ENCODE data around the gene SPATA4.

Gene SPATA4

DNA sequence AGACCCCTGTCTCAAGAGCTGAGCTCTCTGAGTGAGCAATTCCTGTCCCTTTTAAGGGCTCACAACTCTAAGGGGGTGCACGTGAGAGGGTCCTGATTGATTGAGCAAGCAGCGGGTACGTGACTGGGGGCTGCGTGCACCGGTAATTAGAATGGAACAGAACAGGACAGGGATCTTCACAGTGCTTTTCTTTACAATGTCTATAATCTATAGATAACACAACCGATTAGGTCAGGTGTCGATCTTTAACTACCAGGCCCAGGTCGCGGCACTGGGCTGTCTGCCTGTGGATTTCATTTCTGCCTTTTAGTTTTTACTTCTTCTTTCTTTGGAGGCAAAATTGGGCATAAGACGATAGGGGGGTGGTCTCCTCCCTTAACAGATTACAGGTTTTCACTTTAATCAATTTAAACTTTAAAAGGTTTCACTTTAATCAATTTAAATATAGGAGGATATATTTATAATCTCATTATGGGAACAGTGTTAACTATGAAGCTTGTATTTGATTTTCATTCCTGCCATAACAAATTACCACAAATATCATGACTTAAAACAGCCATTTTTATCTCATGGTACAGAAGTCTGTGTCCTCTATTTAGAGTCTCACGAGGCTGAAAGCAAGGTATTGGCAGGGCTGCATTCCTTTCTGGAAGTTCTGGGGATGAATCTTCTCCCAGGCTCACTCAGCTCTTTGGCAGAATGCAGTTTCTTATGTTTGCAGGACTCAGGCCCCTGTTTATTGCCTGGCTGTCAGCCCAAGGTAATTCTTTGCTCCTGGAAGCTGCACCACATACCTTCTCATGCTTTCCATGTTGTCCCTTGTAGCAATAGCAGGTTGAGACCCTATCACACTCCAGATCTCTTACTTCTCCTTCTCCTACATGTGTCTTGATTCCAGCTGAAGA, 5.2 kb downstream of the SPATA4 start:
- DNase-seq = no peak

DNA sequence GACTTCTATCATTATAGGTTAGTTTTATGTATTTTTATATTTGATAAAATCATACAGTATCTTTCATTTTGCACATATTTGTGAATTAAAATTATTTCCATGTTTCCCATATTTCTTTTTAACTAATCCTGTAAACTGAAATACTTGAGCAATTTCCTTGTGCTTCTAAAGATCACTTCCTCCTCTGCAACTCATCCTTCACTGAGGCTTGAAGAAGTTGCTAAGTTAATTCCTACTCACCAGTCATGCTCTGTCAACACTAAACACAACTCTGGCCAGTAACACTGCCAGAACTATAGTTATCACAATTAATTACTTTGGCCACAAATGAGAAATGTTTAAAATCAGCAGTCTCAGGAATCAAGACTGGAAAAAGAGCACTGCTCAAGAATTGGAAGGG, 6.7 kb downstream of the SPATA4 start:
- DNase-seq = no peak

DNA sequence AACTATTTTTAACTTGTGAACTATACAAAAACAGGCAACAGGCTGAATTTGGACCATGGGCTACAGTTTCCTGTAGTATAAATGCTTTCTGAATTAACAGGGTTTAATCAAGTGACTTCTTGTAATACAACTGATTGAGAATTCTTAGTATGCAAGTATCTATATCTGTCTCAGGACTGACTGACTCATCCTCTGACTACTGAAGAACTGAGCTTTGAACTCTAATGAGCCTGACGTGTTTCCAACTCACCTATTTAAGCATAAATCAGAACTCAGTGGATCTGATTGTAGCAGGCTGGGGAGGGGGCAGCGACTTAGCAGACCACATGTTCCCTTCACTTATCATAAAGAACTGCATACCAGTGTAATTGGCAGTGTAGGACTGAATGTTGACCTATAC, 7.8 kb downstream of the SPATA4 start:
- peak; percentile 30 for DNase-seq

DNA sequence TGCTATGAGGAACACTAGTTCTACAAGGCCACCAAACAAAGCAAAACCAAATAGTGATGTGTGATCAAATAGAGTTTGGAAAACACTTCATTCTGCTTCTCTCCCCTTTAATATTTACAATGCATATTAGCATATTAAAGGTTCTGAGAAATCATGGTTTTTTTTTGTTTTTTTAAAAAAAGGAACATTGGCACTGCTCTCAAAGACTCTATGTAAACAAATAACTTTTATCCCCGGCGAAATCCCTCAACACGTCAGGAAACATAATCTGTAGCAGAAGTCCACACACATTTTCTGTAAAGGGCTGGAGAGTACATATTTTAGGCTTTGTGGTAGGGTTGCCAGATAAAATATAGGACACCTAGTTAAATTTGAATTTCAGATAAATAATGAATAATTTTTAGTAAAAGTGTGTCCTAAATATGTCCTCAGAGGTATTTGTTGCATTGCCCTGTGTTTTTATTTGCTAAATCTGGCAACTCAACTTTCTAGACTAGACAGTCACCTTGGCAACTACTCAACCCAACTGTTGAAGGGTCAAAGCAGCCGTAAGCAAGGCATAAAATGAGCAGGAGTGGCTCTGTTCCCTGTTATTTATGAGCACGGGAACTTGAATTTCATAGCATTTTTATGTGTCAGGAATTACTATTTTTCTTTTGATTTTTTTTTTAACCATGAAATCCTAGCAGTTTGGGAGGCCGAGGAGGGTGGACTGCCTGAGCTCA, 8.6 kb downstream of the SPATA4 start:
- no peak for DNase-seq

DNA sequence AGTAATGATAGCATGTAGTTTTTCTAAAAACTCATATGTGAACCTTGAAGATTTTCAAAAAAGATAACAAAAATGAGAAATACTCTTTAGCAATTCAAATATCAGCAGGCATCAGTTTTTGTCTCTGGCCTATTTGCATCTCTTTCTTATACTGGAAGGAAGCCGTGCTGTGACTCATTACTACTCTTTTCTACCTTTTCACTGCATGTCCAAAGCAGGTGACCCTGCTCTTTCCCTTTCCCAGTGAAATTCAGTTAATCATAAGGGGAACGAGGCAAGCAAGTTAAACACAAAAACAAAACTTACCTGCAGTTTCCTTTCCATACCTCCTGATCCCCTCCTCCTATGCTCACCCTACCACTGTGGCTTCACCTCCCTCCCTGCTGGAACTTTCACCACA, 9.3 kb downstream of the SPATA4 start:
- no peak for DNase-seq

DNA sequence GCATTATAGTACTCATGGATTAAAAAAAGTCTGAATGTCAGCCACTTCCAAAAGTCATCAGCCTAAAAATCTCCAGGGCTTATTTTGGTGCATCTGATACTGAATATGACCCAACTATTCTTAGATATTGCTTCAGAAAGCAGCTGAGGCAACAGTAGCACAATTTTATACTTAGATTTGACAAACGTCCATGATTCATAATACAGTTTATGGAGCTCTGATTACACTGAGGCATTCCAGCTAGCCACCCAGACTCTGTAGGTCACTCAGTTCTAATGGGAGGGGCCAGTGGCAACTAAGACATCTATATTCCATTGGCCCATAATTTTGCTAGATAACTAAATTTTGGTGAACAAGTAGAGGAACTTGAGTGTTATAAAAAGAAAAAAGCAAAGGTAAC, 10.3 kb downstream of the SPATA4 start:
- no peak for DNase-seq

DNA sequence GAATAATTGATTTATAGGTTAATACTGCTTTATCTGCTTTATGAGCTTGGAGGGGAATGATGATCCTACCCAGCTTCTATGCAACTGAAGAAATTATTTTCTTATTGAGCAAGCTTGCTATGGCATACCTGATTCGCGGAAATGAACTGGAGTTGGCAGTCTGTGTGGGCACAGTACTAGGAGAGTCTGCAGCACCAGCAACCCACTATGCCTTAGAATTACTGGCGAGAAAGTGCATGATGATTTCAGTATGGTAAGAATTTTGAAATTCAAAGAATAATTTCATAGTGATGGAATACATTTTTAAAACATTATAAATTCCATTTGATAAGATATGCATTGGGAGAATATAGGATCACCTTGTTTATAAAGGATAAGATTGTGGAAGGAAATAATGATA, 32.3 kb downstream of the SPATA4 start:
- DNase-seq = no peak

DNA sequence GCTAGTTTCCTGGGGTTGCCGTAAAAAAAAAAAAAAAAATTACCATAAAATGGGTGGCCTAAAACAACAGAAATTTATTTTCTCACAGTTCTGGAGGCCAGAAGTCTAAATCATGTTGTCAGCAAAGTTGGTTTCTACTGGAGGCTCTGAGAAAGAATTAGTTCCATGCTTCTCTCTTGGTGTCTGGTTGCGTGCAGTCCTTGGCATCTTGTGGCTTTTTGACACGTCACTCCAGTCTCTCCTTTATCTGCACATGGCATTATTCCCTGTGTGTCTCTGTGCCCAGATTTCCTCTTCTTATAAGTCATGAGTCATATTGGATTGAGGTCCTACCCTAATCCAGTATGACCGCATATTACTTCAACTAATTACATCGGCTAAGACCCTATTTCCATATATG, 38.7 kb downstream of the SPATA4 start:
- no peak for DNase-seq

DNA sequence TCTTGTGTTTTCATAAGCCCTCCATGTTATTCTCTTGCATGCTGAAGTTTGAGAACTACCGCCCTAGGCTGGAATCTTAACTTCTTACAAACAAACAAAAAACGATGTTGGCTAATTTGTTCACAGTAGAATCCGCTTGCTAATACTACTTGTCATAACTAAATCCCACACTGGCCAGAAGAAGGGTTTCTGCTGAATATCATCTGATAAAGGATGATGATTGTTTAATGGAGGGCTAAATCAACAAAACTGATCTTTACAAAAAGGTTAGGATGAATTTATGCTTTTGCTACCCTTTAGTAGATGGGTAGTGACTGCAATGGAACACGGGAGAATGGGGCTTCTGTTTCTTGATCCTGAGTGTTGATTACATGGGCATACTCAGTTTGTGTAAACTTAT, 42.3 kb downstream of the SPATA4 start:
- DNase-seq = no peak

DNA sequence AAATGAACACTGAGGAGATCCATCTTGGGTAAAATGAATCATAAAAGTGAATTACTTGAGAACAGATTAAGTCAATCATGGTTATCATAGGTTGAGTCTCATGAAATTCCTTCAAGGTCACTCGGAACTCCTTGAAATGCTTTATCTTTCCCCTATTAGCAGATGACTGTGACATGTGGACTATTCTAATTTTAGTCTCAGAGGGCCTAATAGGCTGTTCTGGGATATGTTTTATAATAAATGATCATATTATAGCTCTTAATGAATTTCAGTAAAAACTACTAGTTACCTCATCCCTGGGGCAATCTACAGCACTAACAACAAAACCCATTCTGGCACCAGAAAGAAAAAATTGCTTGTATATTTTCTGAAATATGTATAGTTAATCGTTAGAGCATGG, 44.7 kb downstream of the SPATA4 start:
- no peak for DNase-seq

DNA sequence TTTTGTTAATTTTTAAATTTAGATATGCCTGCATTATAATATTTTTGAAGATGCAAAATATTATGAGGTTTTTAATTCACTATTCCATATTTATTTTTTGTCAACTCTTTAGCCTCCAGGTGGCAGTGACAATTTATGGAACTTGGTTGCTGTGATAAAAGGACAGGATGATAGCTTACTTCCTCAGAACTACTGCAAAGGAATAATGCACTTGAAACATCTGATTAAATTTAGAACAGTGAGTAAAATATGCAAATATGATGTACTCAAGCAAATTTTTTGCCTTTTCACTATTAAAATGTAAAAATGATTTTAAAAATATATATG, 45.1 kb downstream of the SPATA4 start:
- peak; percentile 2 for DNase-seq

DNA sequence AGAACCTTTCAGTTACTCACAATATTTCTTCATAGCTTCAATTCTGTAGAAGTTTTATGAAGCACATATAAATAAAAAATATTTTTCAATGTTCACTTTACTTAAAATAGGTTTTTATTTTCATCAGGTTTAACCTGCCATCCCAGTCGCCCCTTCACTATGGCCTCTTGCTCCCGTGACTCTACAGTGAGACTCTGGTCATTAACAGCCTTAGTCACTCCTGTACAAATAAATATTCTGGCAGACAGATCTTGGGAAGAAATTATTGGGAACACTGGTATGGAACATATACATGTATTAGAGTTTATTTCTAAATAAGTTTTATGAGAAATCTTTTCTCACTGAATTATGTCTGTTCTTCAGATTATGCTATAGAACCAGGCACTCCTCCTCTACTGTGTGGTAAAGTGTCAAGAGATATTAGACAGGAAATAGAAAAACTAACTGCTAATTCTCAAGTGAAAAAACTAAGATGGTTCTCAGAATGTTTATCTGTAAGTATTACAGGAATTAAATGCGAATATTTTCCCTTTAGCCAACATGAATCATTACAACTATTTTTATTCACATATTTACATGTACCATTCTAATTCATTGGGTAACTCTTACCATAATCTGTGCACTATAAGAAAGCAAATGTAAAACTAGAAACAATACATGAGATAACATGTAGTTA, 45.6 kb downstream of the SPATA4 start:
- no peak for DNase-seq

DNA sequence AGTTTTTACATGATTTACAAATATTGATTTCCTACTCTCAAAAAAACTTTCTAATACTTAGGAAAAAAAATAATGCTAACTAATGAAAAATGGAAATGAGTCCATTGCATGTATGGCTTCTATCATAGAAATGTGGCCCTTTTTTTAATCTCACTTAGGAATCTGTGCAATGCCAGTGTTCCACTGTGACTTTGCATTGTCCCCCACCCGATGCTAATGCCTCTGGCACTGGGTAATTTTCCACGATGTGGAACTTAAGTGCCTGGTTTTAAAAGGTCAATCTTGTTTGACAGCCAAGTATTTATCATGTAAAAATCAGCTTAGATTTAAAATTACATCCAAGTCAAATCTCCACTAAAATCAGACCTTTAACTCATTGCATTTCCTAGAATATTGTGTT, 53.1 kb downstream of the SPATA4 start:
- DNase-seq = no peak

DNA sequence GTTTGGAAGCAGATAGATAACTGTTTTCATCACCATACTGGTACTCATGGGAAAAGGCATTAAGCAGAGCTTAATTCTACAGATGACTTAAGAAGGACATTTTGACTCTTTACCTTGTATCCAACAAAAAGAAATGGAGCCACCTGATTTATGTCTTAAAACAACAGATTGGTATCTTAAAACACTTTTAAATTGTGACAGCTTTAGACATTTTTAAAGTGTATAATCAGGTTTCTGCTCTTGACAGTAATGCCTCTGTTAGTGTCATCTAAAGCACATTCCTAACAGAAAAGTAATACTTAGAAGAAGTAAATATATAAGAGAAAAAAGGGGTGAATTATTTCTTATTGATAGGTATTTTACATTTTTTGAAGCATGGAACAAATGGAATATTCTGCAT, 55.9 kb downstream of the SPATA4 start:
- no peak for DNase-seq

DNA sequence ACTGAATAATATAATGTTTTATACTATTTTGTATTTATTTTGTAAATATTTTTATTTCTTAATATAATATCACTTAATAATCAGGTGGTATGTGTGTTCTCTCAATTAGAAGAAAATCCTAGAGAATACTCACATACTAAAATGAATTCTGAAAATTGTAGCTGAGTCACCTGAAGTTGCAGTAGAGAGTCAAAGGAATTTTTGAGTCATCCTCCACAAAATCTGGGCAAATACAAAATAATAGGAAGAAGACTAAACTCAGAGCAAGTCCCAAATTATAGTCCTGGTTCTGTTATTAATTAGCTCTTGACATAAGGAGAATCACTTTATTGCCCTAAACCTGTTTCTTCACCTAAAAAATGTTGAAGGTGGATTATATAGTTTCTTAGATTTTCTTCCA, 57.8 kb downstream of the SPATA4 start:
- DNase-seq = no peak

DNA sequence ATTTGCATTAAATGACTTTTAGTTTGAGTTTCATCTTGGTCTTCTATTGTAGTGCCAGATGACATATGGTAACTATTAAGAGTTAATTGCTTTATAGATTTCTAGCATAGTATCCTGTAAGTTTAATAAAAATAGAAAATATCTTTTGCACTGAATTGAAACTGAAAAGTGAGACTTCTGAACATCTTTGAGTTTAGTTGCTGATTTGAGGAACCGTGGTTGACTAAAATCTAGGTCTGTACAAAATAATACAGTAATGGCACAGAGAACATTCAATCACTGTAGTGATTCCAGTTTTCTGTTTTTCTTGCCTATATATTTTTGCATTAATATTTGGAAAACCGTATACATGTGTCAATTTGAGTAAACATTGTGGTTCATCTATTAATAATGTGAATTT, 60.7 kb downstream of the SPATA4 start:
- no peak for DNase-seq
